Keratinocyte (primary cell): ENCODE measurements around the gene PXYLP1. TPM values are rescaled to one million over a fixed set of nuclear protein-coding genes. Genes with fewer than 3 reads are reported as not detected.

Experiments
- DNase-seq: peaks from one replicate; pipeline ENCODE4 v3.0.0-alpha.2; 2011; ENCODE audit warnings: low read depth, missing footprints, low spot score
- FAIRE-seq: peaks from 2 replicates; lab custom pipeline; 2011; peaks lifted over from hg19 to GRCh38; lab: Jason Lieb, UNC
- H2AFZ ChIP-seq: 2 replicates; pipeline ENCODE4 v1.6.0; 2012; ENCODE audit warnings: low read length, control low read depth, inconsistent platforms; ENCODE audit not compliant: control insufficient read depth
- H3K27ac ChIP-seq: 2 replicates; pipeline ENCODE4 v1.5.1; 2011; ENCODE audit warnings: low read length; ENCODE audit not compliant: control insufficient read depth, insufficient read depth
- H3K27me3 ChIP-seq: 3 replicates; pipeline ENCODE4 v1.6.0; 2011; ENCODE audit warnings: low read length; ENCODE audit not compliant: control insufficient read depth, insufficient read depth; ENCODE audit errors: extremely low read depth
- H3K36me3 ChIP-seq, 2 experiments: 2 replicates in 1 of 2; 3 replicates in 1 of 2; pipeline ENCODE4 v1.5.1; 2011; ENCODE audit warnings: low read length in 2 of 2, mild to moderate bottlenecking in 1 of 2; ENCODE audit not compliant: control insufficient read depth in 2 of 2, insufficient read depth in 2 of 2; ENCODE audit errors: extremely low read depth in 1 of 2
- H3K4me1 ChIP-seq: 3 replicates; pipeline ENCODE4 v1.5.1; 2011; ENCODE audit warnings: low read length; ENCODE audit not compliant: control insufficient read depth, insufficient read depth; ENCODE audit errors: extremely low read depth
- H3K4me2 ChIP-seq: 3 replicates; pipeline ENCODE4 v1.6.0; 2011; ENCODE audit warnings: low read depth, low read length; ENCODE audit not compliant: control insufficient read depth, insufficient read depth; ENCODE audit errors: extremely low read depth
- H3K4me3 ChIP-seq, 3 experiments: fragments of 200-600 bp in 1 of 3; sonication (generic) in 1 of 3; 2 replicates in 2 of 3; 3 replicates in 1 of 3; pipeline ENCODE4 v1.5.1; 2011 to 2016; ENCODE audit warnings: low read length in 3 of 3, mild to moderate bottlenecking in 3 of 3, control low read depth in 2 of 3, inconsistent platforms in 1 of 3, low read depth in 1 of 3, mixed read lengths in 1 of 3, mixed run types in 1 of 3, moderate library complexity in 1 of 3; ENCODE audit not compliant: control insufficient read depth in 2 of 3, insufficient read depth in 2 of 3; ENCODE audit errors: extremely low read depth in 1 of 3
- H3K79me2 ChIP-seq: 2 replicates; pipeline ENCODE4 v1.6.0; 2012; ENCODE audit warnings: low read length; ENCODE audit not compliant: control insufficient read depth, insufficient read depth
- H3K9ac ChIP-seq: 3 replicates; pipeline ENCODE4 v1.6.0; 2011; ENCODE audit warnings: low read length; ENCODE audit not compliant: control insufficient read depth, insufficient read depth; ENCODE audit errors: extremely low read depth
- H3K9me1 ChIP-seq: 3 replicates; pipeline ENCODE4 v1.6.0; 2011; ENCODE audit warnings: low read length; ENCODE audit not compliant: control insufficient read depth, insufficient read depth; ENCODE audit errors: extremely low read depth
- H3K9me3 ChIP-seq: 2 replicates; pipeline ENCODE4 v1.5.1; 2012; ENCODE audit warnings: low read depth, low read length; ENCODE audit not compliant: control insufficient read depth
- H4K20me1 ChIP-seq: 3 replicates; pipeline ENCODE4 v1.6.0; 2011; ENCODE audit warnings: low read length; ENCODE audit not compliant: control insufficient read depth, insufficient read depth; ENCODE audit errors: extremely low read depth
- CTCF ChIP-seq, 3 experiments: IDR thresholded peaks in 1 of 3; conservative IDR thresholded peaks in 1 of 3; optimal IDR thresholded peaks in 1 of 3; 2 replicates in 2 of 3; 3 replicates in 1 of 3; pipeline versions ENCODE3 to v1.5.1; 2011; ENCODE audit warnings: low read length in 3 of 3, mild to moderate bottlenecking in 3 of 3, moderate library complexity in 2 of 3, control low read depth in 1 of 3, inconsistent platforms in 1 of 3; ENCODE audit not compliant: insufficient read depth in 2 of 3; ENCODE audit errors: extremely low read depth in 1 of 3
- EZH2 ChIP-seq: IDR thresholded peaks from one replicate; pipeline ENCODE4 v1.6.1; 2012; ENCODE audit warnings: inconsistent platforms, mild to moderate bottlenecking, low read length, moderate library complexity
- dilution Hi-C: fragments of 300-500 bp; cut with MboI; formaldehyde crosslinking; loops from one replicate; pipeline ENCODE4 v1.7.0; 2020; ENCODE audit warnings: low sequenced_read_pairs; ENCODE audit not compliant: extremely low pct_ligation_motif_present
- polyA plus RNA-seq, 5 experiments: library from polyadenylated mRNA; depleted of rRNA in 3 of 5; stranded (reverse) in 3 of 5; stranded (forward) in 1 of 5; unstranded in 1 of 5; fragments of >200 nt; gene quantifications; 1 replicate in 1 of 5; 2 replicates in 3 of 5; 3 replicates in 1 of 5; pipeline versions ENCODE4 v1.2.1 to v1.2.3, GENCODE V29; 2011 to 2012; ENCODE audit warnings: missing spikeins in 2 of 5, low read depth in 1 of 5, low replicate concordance in 1 of 5

Gene PXYLP1
- polyA plus RNA-seq, 1 donor (not counting 4 experiments of a cell fraction or from before 2014, with no cell fraction given): 3.0 TPM

DNA sequence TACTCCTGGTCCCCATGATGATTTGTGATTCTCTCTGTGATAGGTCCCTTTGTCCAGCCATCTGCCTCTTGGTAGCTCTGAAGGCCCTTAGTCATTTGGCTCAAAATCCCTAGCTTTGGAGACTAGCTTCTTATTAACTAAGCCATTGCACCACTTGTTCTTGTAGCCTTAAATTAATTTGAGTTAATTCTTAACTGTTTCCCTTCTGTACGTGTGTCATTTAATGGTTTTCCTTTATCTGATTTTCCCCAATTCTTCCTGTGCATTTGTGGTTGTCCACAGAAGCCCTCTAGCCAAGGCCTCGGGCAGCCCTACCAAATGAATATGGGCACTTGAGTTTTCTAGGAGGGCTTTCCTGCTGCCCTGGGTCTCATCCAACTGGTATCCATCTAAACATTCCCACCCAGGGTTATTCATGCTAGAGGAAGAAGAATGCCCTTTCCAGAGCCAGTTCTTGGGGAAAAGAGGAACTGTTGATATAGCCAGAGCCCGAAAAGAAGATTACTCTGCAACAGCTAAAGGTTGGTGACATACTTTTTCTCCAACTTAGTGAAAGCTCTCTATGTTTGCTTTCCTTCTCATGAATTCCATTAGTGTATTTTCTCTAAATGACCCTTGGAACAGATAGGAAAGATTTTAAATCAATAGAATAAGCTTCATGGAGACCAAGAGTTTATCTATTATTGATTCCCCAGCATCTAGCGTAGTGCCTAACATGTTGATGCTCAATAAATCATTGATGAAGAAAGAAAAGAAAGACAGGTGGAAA, 92.5 kb downstream of the PXYLP1 start:
- H3K4me3 ChIP-seq: no peak overlapping the region
- H3K4me1 ChIP-seq: peaks cover 5% of the 10 kb centered on the region
- H3K9me3 ChIP-seq: no peaks in the 10 kb centered on the region
- H3K9me1 ChIP-seq: no peaks in the 10 kb centered on the region
- no peaks in the 10 kb centered on the region for H3K36me3 ChIP-seq
- no peak overlapping the region for H3K27ac ChIP-seq
- no peak overlapping the region for H3K9ac ChIP-seq
- no peak for FAIRE-seq
- DNase-seq: no peak
- dilution Hi-C loops: no loop called here
- TF ChIP-seq EZH2 (no peak), CTCF (optimal IDR thresholded peaks at IDR 0.05 in 1 of 3, IDR thresholded peaks at IDR 0.05 in 1 of 3, conservative IDR thresholded peaks at IDR 0.05 in 1 of 3; ENCODE audit: extremely low read depth in 1 of 3, insufficient read depth in 2 of 3, low read length in 3 of 3) (no peak)
- H3K27me3 ChIP-seq: no peaks in the 10 kb centered on the region
- H2AFZ ChIP-seq: no peak overlapping the region
- H3K4me2 ChIP-seq: no peak overlapping the region
- no peaks in the 10 kb centered on the region for H3K79me2 ChIP-seq
- no peaks in the 10 kb centered on the region for H4K20me1 ChIP-seq

GRCh38 chr3:141326123-141326522, 94.5 kb downstream of the PXYLP1 start:
- H3K4me3 ChIP-seq: no peak overlapping the region
- peaks cover 3% of the 10 kb centered on the region for H3K4me1 ChIP-seq

More at GRCh38 chr3:141326123-141326522, 94.5 kb downstream of the PXYLP1 start:
- no peak overlapping the region for H3K9ac ChIP-seq
- no peaks in the 10 kb centered on the region for H3K27me3 ChIP-seq
- dilution Hi-C loops: no loop called here
- no peaks in the 10 kb centered on the region for H3K9me3 ChIP-seq
- no peaks in the 10 kb centered on the region for H3K9me1 ChIP-seq
- H3K79me2 ChIP-seq: no peaks in the 10 kb centered on the region
- no peak overlapping the region for H2AFZ ChIP-seq
- H3K27ac ChIP-seq: no peak overlapping the region
- no peak for TF ChIP-seq CTCF (optimal IDR thresholded peaks at IDR 0.05 in 1 of 3, IDR thresholded peaks at IDR 0.05 in 1 of 3, conservative IDR thresholded peaks at IDR 0.05 in 1 of 3; ENCODE audit: extremely low read depth in 1 of 3, insufficient read depth in 2 of 3, low read length in 3 of 3)
- TF ChIP-seq EZH2: no peak
- DNase-seq (no peak), FAIRE-seq (no peak)
- H3K36me3 ChIP-seq: no peaks in the 10 kb centered on the region
- no peak overlapping the region for H3K4me2 ChIP-seq
- no peaks in the 10 kb centered on the region for H4K20me1 ChIP-seq
